Lower leg skin (tissue), 3 donors: ENCODE measurements around the gene PRR30.

Experiments
- POLR2A ChIP-seq, 2 donors: fragments of 450-650 bp; IDR thresholded peaks; one replicate each; pipeline ENCODE4 v1.6.1; 2016 to 2017; ENCODE audit warnings: antibody characterized with exemption in 2 of 2, mild to moderate bottlenecking in 1 of 2, moderate library complexity in 1 of 2
- TF ChIP-seq, protein P1 (sequence below), 3 donors: fragments of 450-650 bp; IDR thresholded peaks; one replicate each; pipeline ENCODE4 v1.5.1; 2016; ENCODE audit warnings: antibody characterized with exemption in 3 of 3, mild to moderate bottlenecking in 3 of 3, moderate library complexity in 2 of 3

DNA sequence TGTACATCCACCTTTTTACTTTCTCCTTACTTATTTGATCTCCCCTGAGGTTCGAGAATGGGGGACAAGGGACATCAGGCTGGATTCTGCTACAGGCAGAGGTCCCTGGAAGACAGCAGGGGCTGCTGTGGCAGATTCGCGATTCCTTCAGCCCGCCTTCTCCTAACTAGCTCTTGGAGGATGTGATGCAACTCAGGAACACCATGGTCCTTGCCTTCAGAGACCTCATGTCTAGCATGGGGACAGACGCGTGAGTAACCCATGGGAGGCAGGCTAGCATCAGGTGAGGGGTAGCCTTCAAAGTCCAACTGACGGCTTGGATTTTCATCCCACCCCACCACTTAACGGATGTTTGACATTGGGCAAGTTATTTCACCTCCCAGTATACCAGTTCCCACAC, 8.7 kb upstream of the PRR30 start:
- TF ChIP-seq, protein P1, sequence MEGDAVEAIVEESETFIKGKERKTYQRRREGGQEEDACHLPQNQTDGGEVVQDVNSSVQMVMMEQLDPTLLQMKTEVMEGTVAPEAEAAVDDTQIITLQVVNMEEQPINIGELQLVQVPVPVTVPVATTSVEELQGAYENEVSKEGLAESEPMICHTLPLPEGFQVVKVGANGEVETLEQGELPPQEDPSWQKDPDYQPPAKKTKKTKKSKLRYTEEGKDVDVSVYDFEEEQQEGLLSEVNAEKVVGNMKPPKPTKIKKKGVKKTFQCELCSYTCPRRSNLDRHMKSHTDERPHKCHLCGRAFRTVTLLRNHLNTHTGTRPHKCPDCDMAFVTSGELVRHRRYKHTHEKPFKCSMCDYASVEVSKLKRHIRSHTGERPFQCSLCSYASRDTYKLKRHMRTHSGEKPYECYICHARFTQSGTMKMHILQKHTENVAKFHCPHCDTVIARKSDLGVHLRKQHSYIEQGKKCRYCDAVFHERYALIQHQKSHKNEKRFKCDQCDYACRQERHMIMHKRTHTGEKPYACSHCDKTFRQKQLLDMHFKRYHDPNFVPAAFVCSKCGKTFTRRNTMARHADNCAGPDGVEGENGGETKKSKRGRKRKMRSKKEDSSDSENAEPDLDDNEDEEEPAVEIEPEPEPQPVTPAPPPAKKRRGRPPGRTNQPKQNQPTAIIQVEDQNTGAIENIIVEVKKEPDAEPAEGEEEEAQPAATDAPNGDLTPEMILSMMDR (IDR thresholded peaks at IDR 0.05), result no peak
- TF ChIP-seq POLR2A (IDR thresholded peaks at IDR 0.05), result no peak
